ENCODE data around the gene FKBP2. TPM values are rescaled to one million over a fixed set of nuclear protein-coding genes. Genes with fewer than 3 reads are reported as not detected.

Gene FKBP2
- polyA plus RNA-seq, 1 experiment, result 76.2 TPM

DNA sequence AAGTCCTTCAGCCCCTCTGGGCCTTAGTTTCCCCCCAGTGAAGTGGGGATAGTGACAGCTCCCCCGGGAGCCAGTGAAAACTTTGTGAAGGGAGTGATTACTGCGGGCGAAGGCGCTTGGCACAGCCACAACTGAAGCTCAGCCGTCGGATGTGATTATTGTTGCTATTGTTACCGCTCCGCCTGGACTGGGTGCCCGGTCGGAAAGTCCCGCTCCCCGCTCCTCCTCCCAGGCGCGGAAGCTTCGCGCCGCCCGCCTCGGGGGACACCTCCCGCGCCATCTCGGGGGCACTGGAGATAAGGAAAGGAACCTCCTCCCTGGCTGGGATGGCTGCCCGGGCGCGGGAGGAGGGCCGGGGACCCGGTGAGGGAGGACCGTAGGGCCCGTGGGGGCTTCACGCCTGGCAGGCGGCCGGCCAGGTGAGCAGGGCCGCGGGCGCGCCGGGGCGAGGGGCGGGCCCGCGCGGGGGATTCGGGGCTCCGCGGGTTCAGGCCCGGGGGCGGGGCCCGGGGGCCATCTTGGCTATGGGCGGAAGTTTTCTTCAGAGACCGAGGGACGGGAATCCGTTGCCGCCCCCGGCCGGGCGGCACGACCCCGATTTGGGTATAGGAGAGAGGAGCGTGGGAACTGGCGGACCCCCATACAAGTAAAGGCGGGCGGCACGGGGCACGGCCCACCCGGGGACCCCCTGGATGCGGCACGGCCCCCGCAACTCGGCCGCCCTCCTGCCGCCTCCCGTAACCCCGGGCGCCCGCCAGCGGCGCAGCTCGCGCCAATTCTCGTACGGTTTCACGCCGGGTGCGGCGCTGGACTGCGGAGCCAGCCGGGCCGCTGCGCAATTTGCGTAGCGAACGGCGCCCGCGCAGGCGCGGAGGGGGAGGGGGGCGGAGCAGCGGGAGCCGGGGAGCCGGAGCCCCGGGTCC, 44.3 kb downstream of the FKBP2 start, which contains the start of gene GPR137:
Gene GPR137, plus strand, starts transcription at position 887 of the 923 bp plus-strand sequence. CDS start 677 bp downstream, outside the sequence.
- POLR2A ChIA-PET, result no interaction called here
- DNase-seq (ENCODE audit: low read depth), result no peak
- TF ChIP-seq, protein P1, sequence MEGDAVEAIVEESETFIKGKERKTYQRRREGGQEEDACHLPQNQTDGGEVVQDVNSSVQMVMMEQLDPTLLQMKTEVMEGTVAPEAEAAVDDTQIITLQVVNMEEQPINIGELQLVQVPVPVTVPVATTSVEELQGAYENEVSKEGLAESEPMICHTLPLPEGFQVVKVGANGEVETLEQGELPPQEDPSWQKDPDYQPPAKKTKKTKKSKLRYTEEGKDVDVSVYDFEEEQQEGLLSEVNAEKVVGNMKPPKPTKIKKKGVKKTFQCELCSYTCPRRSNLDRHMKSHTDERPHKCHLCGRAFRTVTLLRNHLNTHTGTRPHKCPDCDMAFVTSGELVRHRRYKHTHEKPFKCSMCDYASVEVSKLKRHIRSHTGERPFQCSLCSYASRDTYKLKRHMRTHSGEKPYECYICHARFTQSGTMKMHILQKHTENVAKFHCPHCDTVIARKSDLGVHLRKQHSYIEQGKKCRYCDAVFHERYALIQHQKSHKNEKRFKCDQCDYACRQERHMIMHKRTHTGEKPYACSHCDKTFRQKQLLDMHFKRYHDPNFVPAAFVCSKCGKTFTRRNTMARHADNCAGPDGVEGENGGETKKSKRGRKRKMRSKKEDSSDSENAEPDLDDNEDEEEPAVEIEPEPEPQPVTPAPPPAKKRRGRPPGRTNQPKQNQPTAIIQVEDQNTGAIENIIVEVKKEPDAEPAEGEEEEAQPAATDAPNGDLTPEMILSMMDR (IDR thresholded peaks at IDR 0.05; ENCODE audit: insufficient read depth, low read depth, low read length), result no peak
- CTCF ChIA-PET, result interaction anchor here (1.5 to 9.2 kb wide), 3 partner anchors 14 to 46 kb away, joined by 3 to 88 read pairs (median 4); partner anchors contain the start of gene CATSPERZ
- Histone ChIP-seq H3K36me3 (ENCODE audit: control insufficient read depth, insufficient read depth, low read length) (0 out of 2 replicates have a peak, but pooled peaks cover 1% of the 10 kb centered on the region), H3K4me3 (ENCODE audit: low read depth, low read length) (peak within 1 kb of the TSS; percentile 90), H3K27me3 (ENCODE audit: control insufficient read depth, insufficient read depth, low read length) (0 out of 2 replicates have a peak, but pooled peaks cover under 1% of the 10 kb centered on the region)

DNA sequence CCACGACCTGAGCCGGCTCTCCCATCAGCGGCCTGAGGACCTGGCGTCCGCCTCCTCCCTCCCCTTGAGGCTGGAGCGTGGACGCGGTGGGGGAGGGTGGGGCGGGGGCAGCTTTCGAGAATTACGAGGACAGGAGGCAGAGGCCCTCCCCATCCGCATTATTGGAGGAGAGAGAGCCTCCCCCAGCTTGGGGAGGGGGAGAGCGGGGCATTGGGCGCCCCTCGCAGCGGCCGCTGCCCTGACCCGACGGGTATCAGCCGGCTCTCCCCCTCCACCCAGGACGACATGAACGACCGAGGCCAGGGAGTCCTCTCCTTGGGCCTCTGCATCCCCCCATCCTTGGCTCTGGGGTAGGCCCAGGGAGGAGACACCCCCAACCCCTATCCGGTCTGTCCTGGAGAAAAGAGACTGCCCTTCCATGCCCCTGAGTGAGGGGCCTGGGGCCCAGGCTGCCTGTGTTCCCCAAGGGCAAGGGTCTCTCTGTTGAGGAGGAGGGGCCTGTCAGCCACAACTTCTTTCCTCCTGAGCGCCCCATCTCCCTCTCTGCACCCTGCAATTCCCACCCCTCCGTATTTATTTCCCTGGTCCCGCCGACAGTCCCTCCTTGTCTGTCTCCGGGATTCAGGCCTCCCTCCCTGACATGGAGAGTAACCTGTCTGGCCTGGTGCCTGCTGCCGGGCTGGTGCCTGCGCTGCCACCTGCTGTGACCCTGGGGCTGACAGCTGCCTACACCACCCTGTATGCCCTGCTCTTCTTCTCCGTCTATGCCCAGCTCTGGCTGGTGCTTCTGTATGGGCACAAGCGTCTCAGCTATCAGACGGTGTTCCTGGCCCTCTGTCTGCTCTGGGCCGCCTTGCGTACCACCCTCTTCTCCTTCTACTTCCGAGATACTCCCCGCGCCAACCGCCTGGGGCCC, 45.2 kb downstream of the FKBP2 start:
- Histone ChIP-seq H3K4me3 (ENCODE audit: low read depth, low read length) (peak overlapping the region; percentile 90), H3K36me3 (ENCODE audit: control insufficient read depth, insufficient read depth, low read length) (0 out of 2 replicates have a peak, but pooled peaks cover 1% of the 10 kb centered on the region), H3K27me3 (ENCODE audit: control insufficient read depth, insufficient read depth, low read length) (peaks cover 8% of the 10 kb centered on the region)
- ChIA-PET CTCF (interaction anchor here (1.5 to 9.2 kb wide), 3 partner anchors 15 to 46 kb away, joined by 3 to 88 read pairs (median 4); partner anchors contain the start of gene CATSPERZ), POLR2A (no interaction called here)
- DNase-seq (ENCODE audit: low read depth), result no peak
- TF ChIP-seq, protein P1 (IDR thresholded peaks at IDR 0.05; ENCODE audit: insufficient read depth, low read depth, low read length), result 0 out of 2 replicates have a peak, but pooled peaks have one; percentile 4

DNA sequence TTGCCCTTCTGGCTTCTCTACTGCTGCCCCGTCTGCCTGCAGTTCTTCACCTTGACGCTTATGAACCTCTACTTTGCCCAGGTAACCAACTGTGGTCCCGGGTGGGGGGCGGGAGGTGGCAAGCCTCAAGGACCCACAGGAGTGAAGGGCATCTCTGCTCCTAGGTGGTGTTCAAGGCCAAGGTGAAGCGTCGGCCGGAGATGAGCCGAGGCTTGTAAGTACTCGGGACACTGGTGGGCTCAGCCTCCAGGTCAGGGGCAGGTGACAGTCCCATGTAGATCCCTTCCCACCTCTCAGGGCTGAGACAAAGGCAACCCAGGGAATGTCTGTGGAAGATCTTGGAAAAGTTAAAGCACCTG, 45.9 kb downstream of the FKBP2 start:
- TF ChIP-seq, protein P1 (IDR thresholded peaks at IDR 0.05; ENCODE audit: insufficient read depth, low read depth, low read length), result no peak
- no peak for DNase-seq (ENCODE audit: low read depth)
- Histone ChIP-seq H3K36me3 (ENCODE audit: control insufficient read depth, insufficient read depth, low read length) (0 out of 2 replicates have a peak, but pooled peaks cover 1% of the 10 kb centered on the region), H3K4me3 (ENCODE audit: low read depth, low read length) (no peak overlapping the region), H3K27me3 (ENCODE audit: control insufficient read depth, insufficient read depth, low read length) (peaks cover 10% of the 10 kb centered on the region)
- CTCF ChIA-PET, result interaction anchor here (9.2 kb wide), 1 partner anchor 16 kb away, joined by 88 read pairs; the partner anchor contains the start of gene CATSPERZ
- POLR2A ChIA-PET, result no interaction called here

DNA sequence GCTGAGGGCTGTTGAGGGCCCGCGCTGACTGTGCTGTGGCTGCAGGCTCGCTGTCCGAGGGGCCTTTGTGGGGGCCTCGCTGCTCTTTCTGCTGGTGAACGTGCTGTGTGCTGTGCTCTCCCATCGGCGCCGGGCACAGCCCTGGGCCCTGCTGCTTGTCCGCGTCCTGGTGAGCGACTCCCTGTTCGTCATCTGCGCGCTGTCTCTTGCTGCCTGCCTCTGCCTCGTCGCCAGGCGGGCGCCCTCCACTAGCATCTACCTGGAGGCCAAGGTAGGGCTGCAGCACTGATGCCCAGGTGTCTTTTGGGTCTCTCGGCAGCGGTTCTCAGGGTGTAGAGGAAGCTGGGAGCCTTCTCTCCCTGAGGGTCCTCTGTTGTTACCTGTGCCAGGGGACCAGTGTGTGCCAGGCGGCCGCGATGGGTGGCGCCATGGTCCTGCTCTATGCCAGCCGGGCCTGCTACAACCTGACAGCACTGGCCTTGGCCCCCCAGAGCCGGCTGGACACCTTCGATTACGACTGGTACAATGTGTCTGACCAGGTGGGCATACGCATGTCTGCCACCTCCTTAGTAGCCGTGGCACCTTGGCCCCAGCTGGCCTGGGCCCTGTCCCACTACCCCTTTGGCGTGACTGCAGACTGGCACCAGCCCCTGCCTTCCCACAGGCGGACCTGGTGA, 46.9 kb downstream of the FKBP2 start:
- DNase-seq (ENCODE audit: low read depth), result no peak
- Histone ChIP-seq H3K4me3 (ENCODE audit: low read depth, low read length) (no peak overlapping the region), H3K27me3 (ENCODE audit: control insufficient read depth, insufficient read depth, low read length) (peaks cover 15% of the 10 kb centered on the region), H3K36me3 (ENCODE audit: control insufficient read depth, insufficient read depth, low read length) (0 out of 2 replicates have a peak, but pooled peaks cover 1% of the 10 kb centered on the region)
- ChIA-PET POLR2A (no interaction called here), CTCF (interaction anchor here (0.5 to 9.2 kb wide), 3 partner anchors 9 to 36 kb away, joined by 3 to 88 read pairs (median 5); partner anchors contain the start of gene CATSPERZ)
- TF ChIP-seq, protein P1 (IDR thresholded peaks at IDR 0.05; ENCODE audit: insufficient read depth, low read depth, low read length), result no peak

All from BJ (cell line).